ENCODE measurements around the gene RFX4. TPM values are rescaled to one million over a fixed set of nuclear protein-coding genes. Genes with fewer than 3 reads are reported as not detected.

RFX4 gene
- total and polyA plus RNA-seq, 2 experiments from 2014 or later, result not detected

- Histone ChIP-seq H3K27me3 (no peaks in the 10 kb centered on the region), H3K36me3 (no peaks in the 10 kb centered on the region), H3K27ac (no peak overlapping the region), H3K4me1 (ENCODE audit: low read depth) (no peaks in the 10 kb centered on the region), H3K4me3 (no peak overlapping the region), H3K9me3 (ENCODE audit: low read depth) (no peaks in the 10 kb centered on the region)
- no peak for DNase-seq (ENCODE audit: low read depth in 1 of 2, low spot score in 1 of 2)
- TF ChIP-seq CTCF (IDR thresholded peaks at IDR 0.05; ENCODE audit: low read depth, low read length), result no peak
These were observed 49.0 kb downstream of the RFX4 start for GRCh38 chr12:106631797-106632196.

- Histone ChIP-seq H3K4me3 (no peak overlapping the region), H3K4me1 (ENCODE audit: low read depth) (no peaks in the 10 kb centered on the region), H3K36me3 (no peaks in the 10 kb centered on the region), H3K27ac (no peak overlapping the region), H3K9me3 (ENCODE audit: low read depth) (no peaks in the 10 kb centered on the region), H3K27me3 (no peaks in the 10 kb centered on the region)
- TF ChIP-seq CTCF (IDR thresholded peaks at IDR 0.05; ENCODE audit: low read depth, low read length), result no peak
- no peak for DNase-seq (ENCODE audit: low read depth in 1 of 2, low spot score in 1 of 2)
These were observed 50.1 kb downstream of the RFX4 start for GRCh38 chr12:106632797-106633450.

GRCh38 chr12:106633451-106633823, 50.6 kb downstream of the RFX4 start:
- TF ChIP-seq CTCF (IDR thresholded peaks at IDR 0.05; ENCODE audit: low read depth, low read length), result no peak
- H3K27me3 ChIP-seq, result no peaks in the 10 kb centered on the region
- no peaks in the 10 kb centered on the region for H3K9me3 ChIP-seq (ENCODE audit: low read depth)
- H3K36me3 ChIP-seq, result no peaks in the 10 kb centered on the region
- H3K4me3 ChIP-seq, result no peak overlapping the region
- DNase-seq (ENCODE audit: low read depth in 1 of 2, low spot score in 1 of 2), result peak in 1 of 2 donors; percentile 67
- no peak overlapping the region for H3K27ac ChIP-seq
- no peaks in the 10 kb centered on the region for H3K4me1 ChIP-seq (ENCODE audit: low read depth)

- no peak for TF ChIP-seq CTCF (IDR thresholded peaks at IDR 0.05; ENCODE audit: low read depth, low read length)
- Histone ChIP-seq H3K4me1 (ENCODE audit: low read depth) (no peaks in the 10 kb centered on the region), H3K36me3 (no peaks in the 10 kb centered on the region), H3K27ac (no peak overlapping the region), H3K27me3 (no peaks in the 10 kb centered on the region), H3K4me3 (no peak overlapping the region), H3K9me3 (ENCODE audit: low read depth) (no peaks in the 10 kb centered on the region)
- no peak for DNase-seq (ENCODE audit: low read depth in 1 of 2, low spot score in 1 of 2)
These were observed 51.4 kb downstream of the RFX4 start for GRCh38 chr12:106634206-106634605.

- Histone ChIP-seq H3K4me3 (no peak overlapping the region), H3K4me1 (ENCODE audit: low read depth) (no peaks in the 10 kb centered on the region), H3K9me3 (ENCODE audit: low read depth) (no peaks in the 10 kb centered on the region), H3K27ac (no peak overlapping the region), H3K36me3 (no peaks in the 10 kb centered on the region), H3K27me3 (no peaks in the 10 kb centered on the region)
- TF ChIP-seq CTCF (IDR thresholded peaks at IDR 0.05; ENCODE audit: low read depth, low read length), result no peak
- DNase-seq (ENCODE audit: low read depth in 1 of 2, low spot score in 1 of 2), result no peak
These were observed 60.2 kb downstream of the RFX4 start for GRCh38 chr12:106643000-106643399.
